ENCODE data around the gene KCTD17. TPM values are rescaled to one million over a fixed set of nuclear protein-coding genes. Genes with fewer than 3 reads are reported as not detected.
A peak's percentile ranks its signal among the peaks of the same experiment; 100 is the strongest.

KCTD17 gene
- polyA plus RNA-seq, 1 donor from 2014 or later = 13.3 TPM

DNA sequence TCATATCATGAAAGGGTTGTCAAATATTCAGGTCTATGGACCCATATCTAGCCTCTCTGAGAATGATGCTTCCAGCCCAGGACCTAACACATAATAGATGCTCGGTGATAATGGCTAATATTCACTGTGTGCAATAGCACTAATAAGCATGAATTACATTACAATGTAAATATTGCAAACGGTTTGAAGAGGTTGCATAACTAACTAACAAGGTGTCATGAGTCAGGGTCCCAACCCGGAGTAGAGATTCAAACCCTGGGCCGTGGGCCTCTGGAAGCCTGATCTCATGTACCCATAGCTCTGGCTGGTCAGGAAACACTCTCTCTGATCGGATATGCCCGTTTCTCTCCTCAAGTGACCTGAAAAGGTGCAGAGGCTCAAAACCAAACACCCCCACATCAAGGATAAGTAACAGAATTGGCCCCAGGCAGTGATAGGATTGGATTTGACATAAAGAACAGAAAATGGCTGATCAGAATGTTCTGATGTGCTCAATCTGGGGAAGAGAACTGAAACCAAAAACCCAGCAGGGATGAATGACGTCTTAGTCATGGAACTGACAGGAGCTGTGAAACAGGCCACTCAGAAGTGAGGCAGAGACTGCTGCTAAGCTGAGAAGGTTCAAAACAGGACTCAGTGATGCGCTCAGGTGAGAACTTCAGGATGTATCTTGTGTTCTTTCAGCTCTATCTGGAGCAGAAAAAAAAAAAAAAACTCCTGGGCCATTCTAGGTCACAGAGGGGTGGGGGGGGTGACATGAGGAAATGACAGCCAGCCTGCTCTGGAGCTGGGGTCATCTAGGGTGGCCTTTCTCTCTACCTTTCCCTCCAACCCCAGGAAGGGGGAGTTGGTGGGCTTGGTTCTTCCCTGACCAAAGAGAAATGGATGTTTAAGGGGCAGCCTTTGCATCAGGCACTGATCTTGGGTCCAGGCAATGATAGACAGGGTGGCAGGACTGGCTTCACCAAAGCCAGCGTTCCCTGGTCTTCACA is 6.6 kb upstream of the KCTD17 start:
- no peaks in the 10 kb centered on the region for H3K27me3 Mint-ChIP-seq
- no peak overlapping the region for H3K4me3 Mint-ChIP-seq
- no peaks in the 10 kb centered on the region for H3K36me3 Mint-ChIP-seq
- peaks cover 0 to 6% (median 5%) of the 10 kb centered on the region in 3 donors for H3K4me1 Mint-ChIP-seq
- H3K9me3 Mint-ChIP-seq = peaks cover 0 to 1% (median 0%) of the 10 kb centered on the region in 3 donors
- peak overlapping the region in 1 of 3 donors; percentile 39 for H3K27ac Mint-ChIP-seq

DNA sequence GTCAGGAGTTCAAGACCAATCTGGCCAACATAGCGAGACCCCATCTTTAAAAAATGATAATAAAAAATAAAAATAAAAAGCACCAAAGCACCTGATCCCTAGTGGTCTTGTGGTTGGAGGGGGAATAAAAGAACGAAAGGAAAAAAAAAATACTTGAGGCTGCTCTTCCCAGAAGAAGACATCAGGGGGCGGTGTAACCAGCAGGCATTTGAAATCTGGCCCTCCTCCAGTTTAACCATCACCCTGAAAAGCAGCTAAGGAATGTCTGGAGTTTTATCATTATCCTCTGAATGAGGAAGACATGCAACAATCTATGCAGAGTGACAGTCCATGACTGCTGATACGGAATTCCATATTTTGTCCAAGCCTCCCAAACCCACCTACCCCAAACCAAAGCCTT is 5.6 kb upstream of the KCTD17 start:
- H3K4me3 Mint-ChIP-seq = no peak overlapping the region
- no peak overlapping the region for H3K27ac Mint-ChIP-seq
- H3K4me1 Mint-ChIP-seq = peaks cover 0 to 6% (median 5%) of the 10 kb centered on the region in 3 donors
- H3K36me3 Mint-ChIP-seq = no peaks in the 10 kb centered on the region
- H3K9me3 Mint-ChIP-seq = peaks cover 0 to under 1% (median 0%) of the 10 kb centered on the region in 3 donors
- no peaks in the 10 kb centered on the region for H3K27me3 Mint-ChIP-seq

DNA sequence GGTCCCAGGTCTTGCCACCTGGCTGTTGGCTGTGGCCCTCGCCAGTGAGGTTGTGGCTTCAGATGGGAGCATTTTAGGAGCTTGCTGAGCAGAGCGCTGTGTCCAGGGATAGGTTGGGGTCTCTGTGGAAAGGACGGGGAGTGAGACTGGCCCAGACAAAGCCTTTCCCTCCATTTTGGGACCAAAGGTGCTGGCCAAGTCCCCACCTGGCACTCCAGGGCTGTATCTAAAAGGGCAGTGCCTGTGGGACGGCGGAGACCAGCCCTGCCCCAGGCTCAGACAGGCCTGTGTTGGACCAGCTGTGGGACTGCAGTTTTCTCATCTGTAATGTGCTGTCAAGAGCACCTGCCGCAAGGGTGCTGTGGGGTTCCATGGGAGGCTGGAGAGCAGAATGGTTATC is 5.0 kb upstream of the KCTD17 start:
- Mint-ChIP-seq H3K4me3 (no peak overlapping the region), H3K9me3 (no peaks in the 10 kb centered on the region), H3K36me3 (no peaks in the 10 kb centered on the region), H3K27me3 (no peaks in the 10 kb centered on the region), H3K27ac (no peak overlapping the region), H3K4me1 (peaks cover 0 to 6% (median 5%) of the 10 kb centered on the region in 3 donors)

DNA sequence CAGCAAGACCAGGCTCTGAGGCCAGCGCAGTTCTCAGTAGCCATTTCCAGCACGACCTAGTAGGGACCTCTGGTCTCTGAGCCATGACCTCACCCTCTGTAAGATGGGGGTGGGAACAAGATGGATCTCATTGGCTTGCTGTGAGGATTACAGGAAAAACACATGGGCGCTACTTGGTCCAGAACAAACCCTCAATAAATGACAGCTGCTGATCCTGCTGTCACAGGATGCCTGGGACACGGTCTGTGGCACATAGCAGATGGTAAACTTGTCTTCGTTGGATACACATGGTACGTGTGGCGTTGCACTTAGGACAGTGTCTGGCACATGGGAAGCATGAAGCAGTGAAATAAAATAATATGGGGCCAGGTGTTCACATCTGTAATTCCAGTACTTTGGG is 4.5 kb upstream of the KCTD17 start:
- no peak overlapping the region for H3K4me3 Mint-ChIP-seq
- H3K9me3 Mint-ChIP-seq = no peaks in the 10 kb centered on the region
- H3K4me1 Mint-ChIP-seq = peaks cover 0 to 6% (median 5%) of the 10 kb centered on the region in 3 donors
- no peaks in the 10 kb centered on the region for H3K36me3 Mint-ChIP-seq
- no peaks in the 10 kb centered on the region for H3K27me3 Mint-ChIP-seq
- peak overlapping the region in 1 of 3 donors; percentile 80 for H3K27ac Mint-ChIP-seq

DNA sequence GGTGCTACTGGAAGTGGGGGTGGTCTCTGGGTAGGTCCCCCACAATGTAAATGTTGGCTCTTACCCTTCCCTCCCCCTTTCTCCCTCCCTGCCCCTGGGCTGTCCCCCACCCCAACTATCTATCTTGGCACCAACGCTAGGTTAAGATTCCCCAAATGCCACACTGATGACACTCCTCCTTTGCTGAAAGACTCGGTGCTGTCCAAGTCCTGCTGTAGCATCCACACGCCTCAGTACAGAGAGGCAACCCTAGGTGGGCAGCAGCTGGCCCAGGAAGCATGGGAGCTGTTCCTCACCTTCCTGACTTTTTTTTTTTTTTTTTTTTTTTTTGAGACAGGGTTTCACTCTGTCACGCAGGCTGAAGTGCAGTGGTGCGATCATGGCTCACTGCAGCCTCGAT is 3.4 kb upstream of the KCTD17 start:
- H3K36me3 Mint-ChIP-seq = no peaks in the 10 kb centered on the region
- H3K9me3 Mint-ChIP-seq = no peaks in the 10 kb centered on the region
- no peak overlapping the region for H3K4me3 Mint-ChIP-seq
- H3K27ac Mint-ChIP-seq = no peak overlapping the region
- H3K4me1 Mint-ChIP-seq = peaks cover 0 to 12% (median 5%) of the 10 kb centered on the region in 3 donors
- H3K27me3 Mint-ChIP-seq = peaks cover 3% of the 10 kb centered on the region

- peak overlapping the region in 1 of 3 donors; percentile 18 for H3K27ac Mint-ChIP-seq
- peaks cover 0 to 2% (median 0%) of the 10 kb centered on the region in 3 donors for H3K9me3 Mint-ChIP-seq
- peaks cover 3% of the 10 kb centered on the region for H3K27me3 Mint-ChIP-seq
- no peak overlapping the region for H3K4me3 Mint-ChIP-seq
- H3K4me1 Mint-ChIP-seq = peaks cover 3 to 17% (median 5%) of the 10 kb centered on the region in 3 donors
- H3K36me3 Mint-ChIP-seq = no peaks in the 10 kb centered on the region
These were observed 2.3 kb upstream of the KCTD17 start for GRCh38 chr22:37049224-37049623.

- H3K4me1 Mint-ChIP-seq = peaks cover 0 to 10% (median 3%) of the 10 kb centered on the region in 3 donors
- peaks cover 3% of the 10 kb centered on the region for H3K27me3 Mint-ChIP-seq
- peaks cover 0 to 2% (median 0%) of the 10 kb centered on the region in 3 donors for H3K9me3 Mint-ChIP-seq
- peak overlapping the region in 3 of 4 donors; percentile 52 to 87 (median 65) for H3K4me3 Mint-ChIP-seq
- no peaks in the 10 kb centered on the region for H3K36me3 Mint-ChIP-seq
- H3K27ac Mint-ChIP-seq = peak overlapping the region in 1 of 3 donors; percentile 77
These were observed 629 bp upstream of the KCTD17 start for GRCh38 chr22:37050913-37051312.

DNA sequence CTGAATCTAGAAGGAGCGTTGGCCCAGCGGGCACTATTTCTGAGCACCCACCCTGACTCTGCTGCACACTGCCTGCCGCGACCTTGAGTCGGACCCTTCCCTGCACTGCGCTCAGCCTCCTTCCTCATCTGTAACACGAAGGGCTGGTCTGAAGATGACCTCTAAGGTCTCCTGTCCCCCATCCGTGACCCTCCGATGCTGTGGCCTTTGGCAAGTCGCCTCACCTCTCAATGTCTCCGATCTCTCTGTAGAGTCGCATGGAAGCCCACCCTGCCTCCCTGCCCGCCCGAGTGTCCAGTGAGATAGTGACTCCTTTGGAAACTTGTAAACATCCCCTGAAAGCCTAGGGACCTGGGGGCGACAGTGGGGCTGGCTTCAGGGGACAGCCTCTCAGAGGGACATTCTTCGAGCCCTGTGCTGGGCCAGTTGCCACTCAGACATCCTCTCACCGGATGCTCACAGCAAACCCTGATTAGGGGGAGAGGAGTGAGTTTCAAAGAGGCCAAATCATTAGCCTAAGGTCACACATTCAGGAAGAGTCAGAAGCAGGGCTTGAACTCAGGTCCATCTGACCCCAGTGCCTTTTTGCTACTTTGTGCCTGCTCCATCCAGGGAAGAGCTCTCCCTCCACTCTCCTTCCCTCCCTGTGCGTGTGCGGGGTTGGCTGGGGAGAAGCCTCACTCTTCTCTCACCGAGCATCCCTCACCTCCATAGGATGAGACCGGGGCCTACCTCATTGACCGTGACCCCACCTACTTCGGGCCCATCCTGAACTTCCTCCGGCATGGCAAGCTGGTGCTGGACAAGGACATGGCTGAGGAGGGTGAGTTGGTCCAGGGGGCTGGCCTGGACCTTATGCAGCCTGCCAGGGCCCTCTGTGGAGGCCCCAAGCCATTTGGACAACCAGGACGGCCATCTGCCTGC is 1.1 kb downstream of the KCTD17 start:
- Mint-ChIP-seq H3K36me3 (peaks cover 3% of the 10 kb centered on the region), H3K27me3 (peaks cover 3% of the 10 kb centered on the region), H3K4me1 (peaks cover 0 to 10% (median 3%) of the 10 kb centered on the region in 3 donors), H3K4me3 (peak overlapping the region; percentile 74 to 93 (median 88)), H3K9me3 (peaks cover 0 to 2% (median 0%) of the 10 kb centered on the region in 3 donors), H3K27ac (peak overlapping the region; percentile 23 to 74 (median 67))

- Mint-ChIP-seq H3K27me3 (peaks cover 3% of the 10 kb centered on the region), H3K36me3 (peaks cover 6% of the 10 kb centered on the region), H3K4me1 (peaks cover 0 to 10% (median 3%) of the 10 kb centered on the region in 3 donors), H3K4me3 (peak overlapping the region in 3 of 4 donors; percentile 66 to 88 (median 77)), H3K27ac (peak overlapping the region; percentile 46 to 76 (median 74)), H3K9me3 (peaks cover 0 to 2% (median 0%) of the 10 kb centered on the region in 3 donors)
These were observed 1.9 kb downstream of the KCTD17 start for GRCh38 chr22:37053310-37054055.

- H3K4me3 Mint-ChIP-seq = peak overlapping the region in 3 of 4 donors; percentile 20 to 88 (median 66)
- H3K4me1 Mint-ChIP-seq = peaks cover 0 to 10% (median 3%) of the 10 kb centered on the region in 3 donors
- H3K9me3 Mint-ChIP-seq = peaks cover 0 to 2% (median 0%) of the 10 kb centered on the region in 3 donors
- H3K27ac Mint-ChIP-seq = no peak overlapping the region
- H3K27me3 Mint-ChIP-seq = peaks cover 3% of the 10 kb centered on the region
- peaks cover 6% of the 10 kb centered on the region for H3K36me3 Mint-ChIP-seq
These were observed 2.5 kb downstream of the KCTD17 start for GRCh38 chr22:37054056-37054395.

- Mint-ChIP-seq H3K4me1 (peaks cover 0 to 10% (median 3%) of the 10 kb centered on the region in 3 donors), H3K9me3 (peaks cover 0 to 2% (median 0%) of the 10 kb centered on the region in 3 donors), H3K27me3 (peaks cover 3% of the 10 kb centered on the region), H3K4me3 (no peak overlapping the region), H3K36me3 (peaks cover 6% of the 10 kb centered on the region), H3K27ac (no peak overlapping the region)
These were observed 3.2 kb downstream of the KCTD17 start for GRCh38 chr22:37054600-37055365.

- Mint-ChIP-seq H3K27me3 (peaks cover 3% of the 10 kb centered on the region), H3K27ac (no peak overlapping the region)
These were observed 4.7 kb downstream of the KCTD17 start for GRCh38 chr22:37056246-37056645.

DNA sequence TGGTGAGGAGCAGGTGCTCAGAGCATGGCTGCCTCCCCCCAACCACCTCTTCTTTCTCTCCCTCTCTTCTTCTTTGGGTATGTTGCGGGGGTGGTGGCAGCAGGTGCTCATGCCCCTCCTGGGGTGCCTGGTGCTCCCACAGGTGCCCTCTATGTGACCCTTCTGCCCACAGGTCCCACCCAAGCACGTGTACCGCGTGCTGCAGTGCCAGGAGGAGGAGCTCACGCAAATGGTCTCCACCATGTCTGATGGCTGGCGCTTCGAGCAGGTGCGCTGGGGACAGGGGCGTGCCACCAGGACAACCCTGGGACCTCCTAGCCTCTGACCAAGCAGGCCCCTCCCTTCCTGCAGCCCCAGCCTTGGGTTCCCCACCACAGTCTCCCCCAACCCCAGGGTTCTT is 5.7 kb downstream of the KCTD17 start:
- Mint-ChIP-seq H3K4me3 (no peak overlapping the region), H3K27me3 (peaks cover 3% of the 10 kb centered on the region), H3K27ac (peak overlapping the region in 1 of 3 donors; percentile 62), H3K4me1 (peaks cover 0 to 9% (median 3%) of the 10 kb centered on the region in 3 donors), H3K9me3 (peaks cover 0 to 2% (median 0%) of the 10 kb centered on the region in 3 donors), H3K36me3 (peaks cover 6% of the 10 kb centered on the region)

More at GRCh38 chr22:37056246-37056645, 4.7 kb downstream of the KCTD17 start:
- Mint-ChIP-seq H3K36me3 (peaks cover 6% of the 10 kb centered on the region), H3K4me3 (no peak overlapping the region), H3K9me3 (peaks cover 0 to 2% (median 0%) of the 10 kb centered on the region in 3 donors), H3K4me1 (peaks cover 0 to 10% (median 3%) of the 10 kb centered on the region in 3 donors)
